K562 (cell line): ENCODE measurements around the gene CASP1. TPM values are rescaled to one million over a fixed set of nuclear protein-coding genes. Genes with fewer than 3 reads are reported as not detected.

Experiments used
- CCAR2 ChIP-seq: fragments of 200-400 bp; formaldehyde crosslinking; IDR thresholded peaks from 2 replicates; pipeline ENCODE4 v1.6.1; 2017; ENCODE audit warnings: mild to moderate bottlenecking, low read depth, low read length
- CEBPB ChIP-seq: fragments of 450-650 bp; IDR thresholded peaks from 2 replicates; pipeline ENCODE4 v1.6.1; 2016; ENCODE audit warnings: missing genetic modification characterization, missing compliant biosample characterization
- E2F3 ChIP-seq: fragments of 250-450 bp; sonication (Bioruptor Pico); IDR thresholded peaks from 2 replicates; pipeline ENCODE4 v1.4.0; 2020; ENCODE audit warnings: mild to moderate bottlenecking
- HDAC1 ChIP-seq, 2 experiments: fragments of 450-650 bp; IDR thresholded peaks; 2 replicates each; pipeline ENCODE4 v1.6.1; 2016 to 2017; ENCODE audit warnings: inconsistent platforms in 1 of 2, mild to moderate bottlenecking in 1 of 2, moderate library complexity in 1 of 2
- POLR3G ChIP-seq: IDR thresholded peaks from 2 replicates; pipeline ENCODE4 v1.6.1; 2011; ENCODE audit not compliant: insufficient read length, insufficient replicate concordance; ENCODE audit errors: extremely low read depth
- TBP ChIP-seq: optimal IDR thresholded peaks from 2 replicates; pipeline ENCODE3; 2011; ENCODE audit warnings: low read depth, low read length, improper control_type of control experiment
- ZNF408 ChIP-seq: fragments of 250-450 bp; sonication (Bioruptor Pico); IDR thresholded peaks from 2 replicates; pipeline ENCODE4 v1.4.0; 2020; ENCODE audit warnings: low read depth, mild to moderate bottlenecking, moderate library complexity
- ZNF695 ChIP-seq: fragments of 450-650 bp; formaldehyde crosslinking; IDR thresholded peaks from 2 replicates; pipeline ENCODE4 v1.4.0; 2020; ENCODE audit warnings: mild to moderate bottlenecking, moderate library complexity
- polyA plus RNA-seq, 8 experiments: library from polyadenylated mRNA; depleted of rRNA in 4 of 8; stranded (reverse) in 5 of 8; unstranded in 3 of 8; fragments of >200 nt; fragmentation: Nextera tagmentation in 2 of 8; fragmentation: Illumina TruSeq in 1 of 8; extraction: Ambion mirVana in 2 of 8; extraction: Trizol in 1 of 8; gene quantifications; 2 replicates each; pipeline versions ENCODE4 v1.2.1 to v1.2.3, GENCODE V29; 2011 to 2014; ENCODE audit warnings: inconsistent platforms in 1 of 8, missing spikeins in 1 of 8
- total RNA-seq, 7 experiments: library from RNA; depleted of rRNA in 6 of 7; stranded (reverse); fragments of >200 nt in 6 of 7; fragmentation: Illumina TruSeq in 2 of 7; extraction: Trizol in 2 of 7; gene quantifications; 2 replicates each; pipeline versions ENCODE4 v1.2.1 to v1.2.3, GENCODE V29; 2011 to 2021; ENCODE audit warnings: low replicate concordance in 1 of 7
- TF ChIP-seq, protein P1 (sequence below): fragments of 250-450 bp; sonication (Bioruptor Pico); IDR thresholded peaks from 2 replicates; pipeline ENCODE4 v1.8.0; 2022; ENCODE audit warnings: moderate library complexity, mild to moderate bottlenecking, inconsistent platforms
- TF ChIP-seq, protein P2 (sequence below): fragments of 250-450 bp; sonication (Bioruptor Pico); IDR thresholded peaks from 2 replicates; pipeline ENCODE4 v1.4.0; 2020; ENCODE audit warnings: mild to moderate bottlenecking, moderate library complexity, borderline replicate concordance
- TF ChIP-seq, protein P3 (sequence below): sonication (generic); IDR thresholded peaks from 2 replicates; pipeline ENCODE4 v1.6.1; 2016

CASP1 gene
- total and polyA plus RNA-seq, 9 of the 15 experiments (the other 6 are each of a cell fraction or from before 2014, with no cell fraction given), result not detected

DNA sequence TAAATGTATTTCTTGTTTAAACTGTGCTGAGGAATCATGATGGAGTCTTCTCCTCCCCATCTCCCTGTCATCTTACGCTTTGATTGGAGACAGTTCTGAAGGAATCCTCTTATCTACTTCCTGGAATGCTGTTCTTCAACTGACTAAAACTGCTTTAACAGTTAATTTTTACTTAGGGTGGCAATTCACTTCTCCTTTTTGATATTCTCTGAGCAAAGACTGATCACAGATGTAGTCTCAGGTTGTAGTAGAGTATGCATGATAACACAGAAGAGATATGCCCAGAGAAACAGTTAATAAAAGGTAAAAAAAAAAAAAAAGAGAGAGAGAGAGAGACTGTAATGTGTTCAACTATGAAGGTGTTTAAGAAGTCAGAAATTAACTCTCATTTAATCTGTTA, 10.6 kb downstream of the CASP1 start (continued):
- TF ChIP-seq, protein P1, sequence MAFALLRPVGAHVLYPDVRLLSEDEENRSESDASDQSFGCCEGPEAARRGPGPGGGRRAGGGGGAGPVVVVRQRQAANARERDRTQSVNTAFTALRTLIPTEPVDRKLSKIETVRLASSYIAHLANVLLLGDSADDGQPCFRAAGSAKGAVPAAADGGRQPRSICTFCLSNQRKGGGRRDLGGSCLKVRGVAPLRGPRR (CRISPR knock-in tag), result no peak
- no peak for TF ChIP-seq ZNF408
- TF ChIP-seq, protein P2, sequence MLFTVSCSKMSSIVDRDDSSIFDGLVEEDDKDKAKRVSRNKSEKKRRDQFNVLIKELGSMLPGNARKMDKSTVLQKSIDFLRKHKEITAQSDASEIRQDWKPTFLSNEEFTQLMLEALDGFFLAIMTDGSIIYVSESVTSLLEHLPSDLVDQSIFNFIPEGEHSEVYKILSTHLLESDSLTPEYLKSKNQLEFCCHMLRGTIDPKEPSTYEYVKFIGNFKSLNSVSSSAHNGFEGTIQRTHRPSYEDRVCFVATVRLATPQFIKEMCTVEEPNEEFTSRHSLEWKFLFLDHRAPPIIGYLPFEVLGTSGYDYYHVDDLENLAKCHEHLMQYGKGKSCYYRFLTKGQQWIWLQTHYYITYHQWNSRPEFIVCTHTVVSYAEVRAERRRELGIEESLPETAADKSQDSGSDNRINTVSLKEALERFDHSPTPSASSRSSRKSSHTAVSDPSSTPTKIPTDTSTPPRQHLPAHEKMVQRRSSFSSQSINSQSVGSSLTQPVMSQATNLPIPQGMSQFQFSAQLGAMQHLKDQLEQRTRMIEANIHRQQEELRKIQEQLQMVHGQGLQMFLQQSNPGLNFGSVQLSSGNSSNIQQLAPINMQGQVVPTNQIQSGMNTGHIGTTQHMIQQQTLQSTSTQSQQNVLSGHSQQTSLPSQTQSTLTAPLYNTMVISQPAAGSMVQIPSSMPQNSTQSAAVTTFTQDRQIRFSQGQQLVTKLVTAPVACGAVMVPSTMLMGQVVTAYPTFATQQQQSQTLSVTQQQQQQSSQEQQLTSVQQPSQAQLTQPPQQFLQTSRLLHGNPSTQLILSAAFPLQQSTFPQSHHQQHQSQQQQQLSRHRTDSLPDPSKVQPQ, result no peak
- no peak for TF ChIP-seq HDAC1 (IDR thresholded peaks at IDR 0.05)
- no peak for TF ChIP-seq CCAR2
- no peak for TF ChIP-seq CEBPB
- no peak for TF ChIP-seq TBP
- TF ChIP-seq ZNF695, result no peak
- no peak for TF ChIP-seq E2F3 (CRISPR knock-in tag)
- no peak for TF ChIP-seq POLR3G
- TF ChIP-seq, protein P3, sequence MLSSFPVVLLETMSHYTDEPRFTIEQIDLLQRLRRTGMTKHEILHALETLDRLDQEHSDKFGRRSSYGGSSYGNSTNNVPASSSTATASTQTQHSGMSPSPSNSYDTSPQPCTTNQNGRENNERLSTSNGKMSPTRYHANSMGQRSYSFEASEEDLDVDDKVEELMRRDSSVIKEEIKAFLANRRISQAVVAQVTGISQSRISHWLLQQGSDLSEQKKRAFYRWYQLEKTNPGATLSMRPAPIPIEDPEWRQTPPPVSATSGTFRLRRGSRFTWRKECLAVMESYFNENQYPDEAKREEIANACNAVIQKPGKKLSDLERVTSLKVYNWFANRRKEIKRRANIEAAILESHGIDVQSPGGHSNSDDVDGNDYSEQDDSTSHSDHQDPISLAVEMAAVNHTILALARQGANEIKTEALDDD, result no peak
